ENCODE results near the gene ALPK1.

The ALPK1 gene

GRCh38 chr4:112451831-112452230 is 154.7 kb downstream of the ALPK1 start:
- ATAC-seq: no peak
- no peak for TF ChIP-seq OSR1 (CRISPR knock-in tag; IDR thresholded peaks at IDR 0.05)
- TF ChIP-seq POU6F1 (CRISPR knock-in tag; IDR thresholded peaks at IDR 0.05; ENCODE audit: borderline replicate concordance, low read depth): no peak
- no peak for TF ChIP-seq ZNF70 (CRISPR knock-in tag; IDR thresholded peaks at IDR 0.05)
- no peak for TF ChIP-seq ARNTL (CRISPR knock-in tag; IDR thresholded peaks at IDR 0.05; ENCODE audit: borderline replicate concordance, low read depth)
- no peak for TF ChIP-seq CSRNP3 (CRISPR knock-in tag; IDR thresholded peaks at IDR 0.05)
- TF ChIP-seq ZFP3 (CRISPR knock-in tag; IDR thresholded peaks at IDR 0.05): no peak
- no peak for TF ChIP-seq TOX (CRISPR knock-in tag; IDR thresholded peaks at IDR 0.05; ENCODE audit: borderline replicate concordance)
- TF ChIP-seq PPARA (CRISPR knock-in tag; IDR thresholded peaks at IDR 0.05; ENCODE audit: borderline replicate concordance): no peak
- TF ChIP-seq TCF4 (CRISPR knock-in tag; IDR thresholded peaks at IDR 0.05; ENCODE audit: borderline replicate concordance): no peak
- no peak for TF ChIP-seq BACH2 (CRISPR knock-in tag; IDR thresholded peaks at IDR 0.05; ENCODE audit: borderline replicate concordance)
- TF ChIP-seq CREB5 (CRISPR knock-in tag; IDR thresholded peaks at IDR 0.05; ENCODE audit: low read depth): no peak
- no peak for TF ChIP-seq ISL1 (CRISPR knock-in tag; IDR thresholded peaks at IDR 0.05)

GRCh38 chr4:112453321-112453720 is 156.2 kb downstream of the ALPK1 start:
- TF ChIP-seq CREB5 (CRISPR knock-in tag; IDR thresholded peaks at IDR 0.05; ENCODE audit: low read depth) (no peak), POU6F1 (CRISPR knock-in tag; IDR thresholded peaks at IDR 0.05; ENCODE audit: borderline replicate concordance, low read depth) (no peak), TCF4 (CRISPR knock-in tag; IDR thresholded peaks at IDR 0.05; ENCODE audit: borderline replicate concordance) (no peak), CSDC2 (CRISPR knock-in tag; IDR thresholded peaks at IDR 0.05) (no peak), CSRNP3 (CRISPR knock-in tag; IDR thresholded peaks at IDR 0.05) (no peak), ZFP30 (CRISPR knock-in tag; IDR thresholded peaks at IDR 0.05) (no peak), TSHZ2 (CRISPR knock-in tag; IDR thresholded peaks at IDR 0.05) (no peak), ARNTL (CRISPR knock-in tag; IDR thresholded peaks at IDR 0.05; ENCODE audit: borderline replicate concordance, low read depth) (no peak), ZNF70 (CRISPR knock-in tag; IDR thresholded peaks at IDR 0.05) (no peak), OSR1 (CRISPR knock-in tag; IDR thresholded peaks at IDR 0.05) (no peak), ESRRG (CRISPR knock-in tag; IDR thresholded peaks at IDR 0.05) (no peak), ISL1 (CRISPR knock-in tag; IDR thresholded peaks at IDR 0.05) (no peak), BACH2 (CRISPR knock-in tag; IDR thresholded peaks at IDR 0.05; ENCODE audit: borderline replicate concordance) (no peak), GLIS3 (CRISPR knock-in tag; IDR thresholded peaks at IDR 0.05) (no peak)
- no peak for ATAC-seq
